B cell (primary cell): ENCODE data around the gene PLEKHM3. TPM values are rescaled to one million over a fixed set of nuclear protein-coding genes. Genes with fewer than 3 reads are reported as not detected.

Experiments
- ATAC-seq: fragments of 200-7000 bp; cut with Tn5 transposase; one replicate; pipeline ENCODE4 v1.10.0; 2021; ENCODE audit warnings: low read depth, mild to moderate bottlenecking, moderate number of reproducible peaks, moderate library complexity
- CTCF ChIA-PET: fragments of 350-600 bp; sonication (Branson Sonifier 250); formaldehyde crosslinking; loops from one replicate; lab custom pipeline; 2021; ENCODE audit warnings: antibody characterized with exemption, inconsistent platforms; lab: Charles Lee
- POLR2A ChIA-PET: fragments of 350-600 bp; sonication (Branson Sonifier 250); formaldehyde crosslinking; loops from one replicate; lab custom pipeline; 2021; ENCODE audit warnings: antibody characterized with exemption; lab: Charles Lee
- DNase-seq: peaks from one replicate; pipeline ENCODE4 v3.0.0; 2013
- H2AFZ ChIP-seq: 2 replicates; pipeline ENCODE4 v1.6.1; 2012; ENCODE audit warnings: mild to moderate bottlenecking, low read depth, low read length; ENCODE audit not compliant: insufficient read depth, poor library complexity, severe bottlenecking
- H3K27ac ChIP-seq, 2 donors: 1 replicate in 1 of 2; 2 replicates in 1 of 2; pipeline ENCODE4 v1.5.1; 2012 to 2013; ENCODE audit warnings: low read length in 2 of 2, mild to moderate bottlenecking in 2 of 2, moderate library complexity in 1 of 2
- H3K27me3 ChIP-seq, 4 experiments: fragments of 200-600 bp in 1 of 4; sonication (generic) in 1 of 4; replicated peaks in 1 of 4; 1 replicate in 2 of 4; 2 replicates in 2 of 4; pipeline versions ENCODE4 v1.6.1 to v1.7.0; 2013 to 2016; ENCODE audit warnings: low read length in 3 of 4, mild to moderate bottlenecking in 2 of 4, mixed read lengths in 1 of 4, moderate library complexity in 1 of 4; ENCODE audit not compliant: insufficient read depth in 4 of 4, control insufficient read depth in 3 of 4; ENCODE audit errors: control extremely low read depth in 1 of 4
- H3K36me3 ChIP-seq, 2 experiments: replicated peaks in 1 of 2; 1 replicate in 1 of 2; 2 replicates in 1 of 2; pipeline versions ENCODE4 v1.6.1 to v1.7.1; 2013; ENCODE audit warnings: low read length in 1 of 2; ENCODE audit not compliant: insufficient read depth in 2 of 2, control insufficient read depth in 1 of 2; ENCODE audit errors: control extremely low read depth in 1 of 2, extremely low read depth in 1 of 2
- H3K4me1 ChIP-seq, 2 donors: fragments of 200-600 bp in 1 of 2; sonication (generic) in 1 of 2; 1 replicate in 1 of 2; 2 replicates in 1 of 2; pipeline versions ENCODE4 v1.5.1 to v1.6.1; 2013 to 2017; ENCODE audit warnings: low read length in 2 of 2; ENCODE audit not compliant: control insufficient read depth in 2 of 2, insufficient read depth in 2 of 2
- H3K4me2 ChIP-seq: replicated peaks from 2 replicates; pipeline ENCODE3; 2012; ENCODE audit warnings: mild to moderate bottlenecking, low read depth, low read length; ENCODE audit not compliant: poor library complexity, severe bottlenecking
- H3K4me3 ChIP-seq, 5 experiments: fragments of 200-600 bp in 1 of 5; sonication (generic) in 1 of 5; 1 replicate in 3 of 5; 2 replicates in 2 of 5; pipeline versions ENCODE4 v1.5.1 to v1.7.0; 2011 to 2016; ENCODE audit warnings: low read length in 4 of 5, mild to moderate bottlenecking in 4 of 5, low read depth in 2 of 5, control low read depth in 1 of 5, moderate library complexity in 1 of 5; ENCODE audit not compliant: insufficient read depth in 1 of 5; ENCODE audit errors: control extremely low read depth in 1 of 5, extremely low read depth in 1 of 5
- H3K79me2 ChIP-seq: fragments of 200-600 bp; sonication (generic); one replicate; pipeline ENCODE4 v1.6.0; 2016; ENCODE audit warnings: low read length; ENCODE audit not compliant: control insufficient read depth, insufficient read depth
- H3K9ac ChIP-seq: fragments of 200-600 bp; sonication (generic); 2 replicates; pipeline ENCODE4 v1.6.1; 2017; ENCODE audit warnings: mild to moderate bottlenecking, low read length, moderate library complexity
- H3K9me3 ChIP-seq, 3 donors: one replicate each; pipeline versions ENCODE4 v1.6.1 to v1.7.1; 2013; ENCODE audit warnings: low read length in 2 of 3; ENCODE audit not compliant: control insufficient read depth in 2 of 3, insufficient read depth in 1 of 3; ENCODE audit errors: control extremely low read depth in 1 of 3
- H4K20me1 ChIP-seq: 2 replicates; pipeline ENCODE4 v1.6.0; 2012; ENCODE audit warnings: mild to moderate bottlenecking, low read length; ENCODE audit not compliant: insufficient read depth, control insufficient read depth, poor library complexity, severe bottlenecking
- H3K27ac Mint-ChIP-seq: one replicate; pipeline ENCODE4 v1.8.0; 2021; ENCODE audit warnings: mixed read lengths
- H3K27me3 Mint-ChIP-seq: one replicate; pipeline ENCODE4 v1.8.0; 2021; ENCODE audit warnings: mixed read lengths
- H3K4me1 Mint-ChIP-seq: one replicate; pipeline ENCODE4 v1.8.0; 2021; ENCODE audit warnings: mixed read lengths
- H3K4me3 Mint-ChIP-seq: one replicate; pipeline ENCODE4 v1.8.0; 2021; ENCODE audit warnings: mixed read lengths
- H3K9me3 Mint-ChIP-seq: one replicate; pipeline ENCODE4 v1.8.0; 2022; ENCODE audit warnings: mixed read lengths; ENCODE audit not compliant: insufficient read depth
- EZH2 ChIP-seq: IDR thresholded peaks from 2 replicates; pipeline ENCODE4 v1.6.1; 2012; ENCODE audit warnings: borderline replicate concordance, low read depth, mild to moderate bottlenecking, moderate library complexity, low read length; ENCODE audit not compliant: insufficient read depth, poor library complexity, severe bottlenecking
- WGBS: methylation state at CpG from one replicate; pipeline ENCODE4 v1.1.5; 2013; ENCODE audit warnings: missing lambda C conversion rate; ENCODE audit not compliant: insufficient coverage; 5-methylcytosine and 5-hydroxymethylcytosine counted together
- intact Hi-C: fragments of 100-400 bp; cut with micrococcal nuclease; formaldehyde crosslinking; loops from one replicate; pipeline ENCODE4 v1.10.0; 2022
- polyA plus RNA-seq: library from polyadenylated mRNA; depleted of rRNA; stranded (reverse); fragments of >200 nt; gene quantifications from 2 replicates; pipeline ENCODE4 v1.2.3, GENCODE V29; 2012
- total RNA-seq, 2 donors: library from RNA; stranded (reverse); fragments of 120-200 nt in 1 of 2; gene quantifications; 1 replicate in 1 of 2; 2 replicates in 1 of 2; pipeline versions ENCODE4 v1.2.3 to v1.2.4, GENCODE V29; 2013 to 2022
- TF ChIP-seq, protein P1 (sequence below): fragments of 200-600 bp; IDR thresholded peaks from one replicate; pipeline ENCODE4 v1.8.0; 2022; ENCODE audit warnings: antibody characterized with exemption, mild to moderate bottlenecking

Gene PLEKHM3
- total and polyA plus RNA-seq, 2 donors (not counting 1 experiment from before 2014, with no cell fraction given): 4.0 to 17.7 TPM

DNA sequence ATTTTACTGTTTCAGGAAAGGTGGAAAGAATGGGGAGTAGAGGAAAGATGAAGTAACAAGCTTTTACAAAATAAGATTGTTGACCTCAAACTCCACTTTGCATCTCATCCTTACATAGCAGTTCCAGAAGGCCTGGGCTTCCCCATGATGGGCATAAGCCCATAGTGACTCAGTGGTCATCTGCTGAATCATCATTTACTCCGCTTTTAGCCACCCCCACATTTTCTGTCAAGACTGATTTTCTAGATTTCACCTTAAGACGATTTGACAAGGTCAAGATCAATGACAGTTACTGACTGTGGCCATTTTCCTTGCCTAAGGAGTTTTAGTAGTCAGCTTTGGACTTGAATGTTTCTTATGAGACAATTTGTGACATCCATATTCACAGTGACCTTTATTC, 49.4 kb downstream of the PLEKHM3 start:
- no peak for ATAC-seq
- no CpG with 5 or more reads among the region's 2 CpGs for WGBS
- no peak for DNase-seq
- ChIA-PET CTCF (interaction anchor here (1.3 to 6.9 kb wide), 2 partner anchors 11 to 230 kb away, joined by 7 to 58 read pairs; no protein-coding TSS in a partner anchor), POLR2A (no interaction called here)
- Histone ChIP-seq H2AFZ (no peak overlapping the region), H4K20me1 (no peaks in the 10 kb centered on the region), H3K4me2 (no peak overlapping the region), H3K4me3 (no peak overlapping the region), H3K27me3 (no peaks in the 10 kb centered on the region), H3K9me3 (no peaks in the 10 kb centered on the region), H3K79me2 (peaks cover 26% of the 10 kb centered on the region), H3K36me3 (peaks cover 0 to 3% of the 10 kb centered on the region in 2 experiments), H3K4me1 (peaks cover under 1 to 1% of the 10 kb centered on the region in 2 donors), H3K9ac (no peak overlapping the region), H3K27ac (no peak overlapping the region)
- intact Hi-C loops: no loop called here
- no peaks in the 10 kb centered on the region for H3K27me3 Mint-ChIP-seq
- TF ChIP-seq, protein P1, sequence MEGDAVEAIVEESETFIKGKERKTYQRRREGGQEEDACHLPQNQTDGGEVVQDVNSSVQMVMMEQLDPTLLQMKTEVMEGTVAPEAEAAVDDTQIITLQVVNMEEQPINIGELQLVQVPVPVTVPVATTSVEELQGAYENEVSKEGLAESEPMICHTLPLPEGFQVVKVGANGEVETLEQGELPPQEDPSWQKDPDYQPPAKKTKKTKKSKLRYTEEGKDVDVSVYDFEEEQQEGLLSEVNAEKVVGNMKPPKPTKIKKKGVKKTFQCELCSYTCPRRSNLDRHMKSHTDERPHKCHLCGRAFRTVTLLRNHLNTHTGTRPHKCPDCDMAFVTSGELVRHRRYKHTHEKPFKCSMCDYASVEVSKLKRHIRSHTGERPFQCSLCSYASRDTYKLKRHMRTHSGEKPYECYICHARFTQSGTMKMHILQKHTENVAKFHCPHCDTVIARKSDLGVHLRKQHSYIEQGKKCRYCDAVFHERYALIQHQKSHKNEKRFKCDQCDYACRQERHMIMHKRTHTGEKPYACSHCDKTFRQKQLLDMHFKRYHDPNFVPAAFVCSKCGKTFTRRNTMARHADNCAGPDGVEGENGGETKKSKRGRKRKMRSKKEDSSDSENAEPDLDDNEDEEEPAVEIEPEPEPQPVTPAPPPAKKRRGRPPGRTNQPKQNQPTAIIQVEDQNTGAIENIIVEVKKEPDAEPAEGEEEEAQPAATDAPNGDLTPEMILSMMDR: no peak
- TF ChIP-seq EZH2: no peak
- H3K4me3 Mint-ChIP-seq: no peak overlapping the region
- peaks cover 3% of the 10 kb centered on the region for H3K4me1 Mint-ChIP-seq
- H3K27ac Mint-ChIP-seq: no peak overlapping the region
- no peaks in the 10 kb centered on the region for H3K9me3 Mint-ChIP-seq

DNA sequence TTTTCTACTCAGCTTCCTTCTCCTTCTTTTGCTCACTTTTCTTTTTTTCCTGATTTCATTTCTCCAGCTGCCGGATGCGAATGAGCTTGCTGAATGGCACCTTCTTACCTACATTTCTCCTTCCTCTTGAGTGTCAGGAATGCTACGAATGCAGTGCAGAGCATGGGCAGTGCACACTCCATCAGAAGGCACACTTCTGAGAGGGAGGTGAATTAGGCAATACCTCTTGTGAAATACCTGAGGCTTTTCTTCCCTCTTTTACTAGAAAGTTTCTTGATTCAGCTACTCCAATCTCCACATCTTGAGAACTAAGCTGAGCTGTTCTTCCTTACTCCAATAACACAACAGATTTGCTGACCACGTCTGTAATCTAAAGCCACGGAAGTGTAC, 51.1 kb downstream of the PLEKHM3 start:
- DNase-seq: no peak
- H4K20me1 ChIP-seq: no peaks in the 10 kb centered on the region
- intact Hi-C loops: no loop called here
- no peak for ATAC-seq
- TF ChIP-seq, protein P1: no peak
- TF ChIP-seq EZH2: no peak
- Mint-ChIP-seq H3K9me3 (no peaks in the 10 kb centered on the region), H3K27ac (no peak overlapping the region), H3K4me3 (no peak overlapping the region), H3K27me3 (no peaks in the 10 kb centered on the region), H3K4me1 (peaks cover 15% of the 10 kb centered on the region)
- H3K79me2 ChIP-seq: peaks cover 20% of the 10 kb centered on the region
- CTCF ChIA-PET: interaction anchor here (1.0 to 6.9 kb wide), 3 partner anchors 13 to 1174 kb away, joined by 3 to 58 read pairs (median 19); no protein-coding TSS in a partner anchor
- H3K9ac ChIP-seq: no peak overlapping the region
- no peaks in the 10 kb centered on the region for H3K27me3 ChIP-seq
- peaks cover 0 to 3% of the 10 kb centered on the region in 2 experiments for H3K36me3 ChIP-seq
- H2AFZ ChIP-seq: no peak overlapping the region
- POLR2A ChIA-PET: no interaction called here
- no CpG with 5 or more reads among the region's 5 CpGs for WGBS
- no peak overlapping the region for H3K4me3 ChIP-seq
- H3K4me2 ChIP-seq: no peak overlapping the region
- H3K4me1 ChIP-seq: peaks cover 14 to 15% of the 10 kb centered on the region in 2 donors
- H3K9me3 ChIP-seq: no peaks in the 10 kb centered on the region
- H3K27ac ChIP-seq: no peak overlapping the region
